Stimulated activated CD4-positive, alpha-beta T cell treated with anti-CD3 and anti-CD28 coated beads, Interleukin-2, amount 100 ng/mL, for 48 hours (primary cell): ENCODE results near the gene MPRIP.

ENCODE experiments used
- DNase-seq, 2 donors: peaks; one replicate each; pipeline ENCODE4 v3.0.0-alpha.2; 2020

Gene MPRIP

GRCh38 chr17:17227608-17228520 is 185.6 kb downstream of the MPRIP start:
- no peak for DNase-seq

- DNase-seq = no peak
Observed at GRCh38 chr17:17228521-17229279, 186.4 kb downstream of the MPRIP start.

GRCh38 chr17:17229416-17230384 is 187.4 kb downstream of the MPRIP start:
- DNase-seq = no peak

GRCh38 chr17:17231621-17232302 is 189.5 kb downstream of the MPRIP start:
- DNase-seq = no peak

GRCh38 chr17:17232303-17232621 is 190.0 kb downstream of the MPRIP start:
- DNase-seq = no peak

- DNase-seq = no peak
Observed at GRCh38 chr17:17235212-17236174, 193.2 kb downstream of the MPRIP start.

GRCh38 chr17:17236295-17237025 is 194.2 kb downstream of the MPRIP start:
- peak in 1 of 2 donors; percentile 2 for DNase-seq

GRCh38 chr17:17237026-17237799 is 195.0 kb downstream of the MPRIP start, which contains the start of gene FLCN:
Gene FLCN, minus strand, starts transcription at chr17:17237168. Its CDS starts 9,031 bp downstream, at chr17:17228137.
- DNase-seq = peak; percentile 81 to 87

GRCh38 chr17:17239832-17240231 is 197.6 kb downstream of the MPRIP start:
- DNase-seq = no peak

- DNase-seq = no peak
Observed at GRCh38 chr17:17241656-17242055, 199.4 kb downstream of the MPRIP start.

- DNase-seq = no peak
Observed at GRCh38 chr17:17242246-17242645, 200.0 kb downstream of the MPRIP start.
